Keratinocyte (primary cell): Measurements from ENCODE around the gene KLF2. TPM values are rescaled to one million over a fixed set of nuclear protein-coding genes. Genes with fewer than 3 reads are reported as not detected.

Source experiments
- DNase-seq: peaks from one replicate; pipeline ENCODE4 v3.0.0-alpha.2; 2011; ENCODE audit warnings: low read depth, missing footprints, low spot score
- FAIRE-seq: peaks from 2 replicates; lab custom pipeline; 2011; peaks lifted over from hg19 to GRCh38; lab: Jason Lieb, UNC
- H2AFZ ChIP-seq: 2 replicates; pipeline ENCODE4 v1.6.0; 2012; ENCODE audit warnings: low read length, control low read depth, inconsistent platforms; ENCODE audit not compliant: control insufficient read depth
- H3K27ac ChIP-seq: 2 replicates; pipeline ENCODE4 v1.5.1; 2011; ENCODE audit warnings: low read length; ENCODE audit not compliant: control insufficient read depth, insufficient read depth
- H3K27me3 ChIP-seq: 3 replicates; pipeline ENCODE4 v1.6.0; 2011; ENCODE audit warnings: low read length; ENCODE audit not compliant: control insufficient read depth, insufficient read depth; ENCODE audit errors: extremely low read depth
- H3K36me3 ChIP-seq, 2 experiments: 2 replicates in 1 of 2; 3 replicates in 1 of 2; pipeline ENCODE4 v1.5.1; 2011; ENCODE audit warnings: low read length in 2 of 2, mild to moderate bottlenecking in 1 of 2; ENCODE audit not compliant: control insufficient read depth in 2 of 2, insufficient read depth in 2 of 2; ENCODE audit errors: extremely low read depth in 1 of 2
- H3K4me1 ChIP-seq: 3 replicates; pipeline ENCODE4 v1.5.1; 2011; ENCODE audit warnings: low read length; ENCODE audit not compliant: control insufficient read depth, insufficient read depth; ENCODE audit errors: extremely low read depth
- H3K4me2 ChIP-seq: 3 replicates; pipeline ENCODE4 v1.6.0; 2011; ENCODE audit warnings: low read depth, low read length; ENCODE audit not compliant: control insufficient read depth, insufficient read depth; ENCODE audit errors: extremely low read depth
- H3K4me3 ChIP-seq, 3 experiments: fragments of 200-600 bp in 1 of 3; sonication (generic) in 1 of 3; 2 replicates in 2 of 3; 3 replicates in 1 of 3; pipeline ENCODE4 v1.5.1; 2011 to 2016; ENCODE audit warnings: low read length in 3 of 3, mild to moderate bottlenecking in 3 of 3, control low read depth in 2 of 3, inconsistent platforms in 1 of 3, low read depth in 1 of 3, mixed read lengths in 1 of 3, mixed run types in 1 of 3, moderate library complexity in 1 of 3; ENCODE audit not compliant: control insufficient read depth in 2 of 3, insufficient read depth in 2 of 3; ENCODE audit errors: extremely low read depth in 1 of 3
- H3K79me2 ChIP-seq: 2 replicates; pipeline ENCODE4 v1.6.0; 2012; ENCODE audit warnings: low read length; ENCODE audit not compliant: control insufficient read depth, insufficient read depth
- H3K9ac ChIP-seq: 3 replicates; pipeline ENCODE4 v1.6.0; 2011; ENCODE audit warnings: low read length; ENCODE audit not compliant: control insufficient read depth, insufficient read depth; ENCODE audit errors: extremely low read depth
- H3K9me1 ChIP-seq: 3 replicates; pipeline ENCODE4 v1.6.0; 2011; ENCODE audit warnings: low read length; ENCODE audit not compliant: control insufficient read depth, insufficient read depth; ENCODE audit errors: extremely low read depth
- H3K9me3 ChIP-seq: 2 replicates; pipeline ENCODE4 v1.5.1; 2012; ENCODE audit warnings: low read depth, low read length; ENCODE audit not compliant: control insufficient read depth
- H4K20me1 ChIP-seq: 3 replicates; pipeline ENCODE4 v1.6.0; 2011; ENCODE audit warnings: low read length; ENCODE audit not compliant: control insufficient read depth, insufficient read depth; ENCODE audit errors: extremely low read depth
- EZH2 ChIP-seq: IDR thresholded peaks from one replicate; pipeline ENCODE4 v1.6.1; 2012; ENCODE audit warnings: inconsistent platforms, mild to moderate bottlenecking, low read length, moderate library complexity
- dilution Hi-C: fragments of 300-500 bp; cut with MboI; formaldehyde crosslinking; loops from one replicate; pipeline ENCODE4 v1.7.0; 2020; ENCODE audit warnings: low sequenced_read_pairs; ENCODE audit not compliant: extremely low pct_ligation_motif_present
- polyA plus RNA-seq, 5 experiments: library from polyadenylated mRNA; depleted of rRNA in 3 of 5; stranded (reverse) in 3 of 5; stranded (forward) in 1 of 5; unstranded in 1 of 5; fragments of >200 nt; gene quantifications; 1 replicate in 1 of 5; 2 replicates in 3 of 5; 3 replicates in 1 of 5; pipeline versions ENCODE4 v1.2.1 to v1.2.3, GENCODE V29; 2011 to 2012; ENCODE audit warnings: missing spikeins in 2 of 5, low read depth in 1 of 5, low replicate concordance in 1 of 5
- TF ChIP-seq, protein P1 (sequence below), 3 experiments: IDR thresholded peaks in 1 of 3; conservative IDR thresholded peaks in 1 of 3; optimal IDR thresholded peaks in 1 of 3; 2 replicates in 2 of 3; 3 replicates in 1 of 3; pipeline versions ENCODE3 to v1.5.1; 2011; ENCODE audit warnings: low read length in 3 of 3, mild to moderate bottlenecking in 3 of 3, moderate library complexity in 2 of 3, control low read depth in 1 of 3, inconsistent platforms in 1 of 3; ENCODE audit not compliant: insufficient read depth in 2 of 3; ENCODE audit errors: extremely low read depth in 1 of 3

KLF2 gene
- polyA plus RNA-seq, 1 donor (not counting 4 experiments of a cell fraction or from before 2014, with no cell fraction given): not detected

DNA sequence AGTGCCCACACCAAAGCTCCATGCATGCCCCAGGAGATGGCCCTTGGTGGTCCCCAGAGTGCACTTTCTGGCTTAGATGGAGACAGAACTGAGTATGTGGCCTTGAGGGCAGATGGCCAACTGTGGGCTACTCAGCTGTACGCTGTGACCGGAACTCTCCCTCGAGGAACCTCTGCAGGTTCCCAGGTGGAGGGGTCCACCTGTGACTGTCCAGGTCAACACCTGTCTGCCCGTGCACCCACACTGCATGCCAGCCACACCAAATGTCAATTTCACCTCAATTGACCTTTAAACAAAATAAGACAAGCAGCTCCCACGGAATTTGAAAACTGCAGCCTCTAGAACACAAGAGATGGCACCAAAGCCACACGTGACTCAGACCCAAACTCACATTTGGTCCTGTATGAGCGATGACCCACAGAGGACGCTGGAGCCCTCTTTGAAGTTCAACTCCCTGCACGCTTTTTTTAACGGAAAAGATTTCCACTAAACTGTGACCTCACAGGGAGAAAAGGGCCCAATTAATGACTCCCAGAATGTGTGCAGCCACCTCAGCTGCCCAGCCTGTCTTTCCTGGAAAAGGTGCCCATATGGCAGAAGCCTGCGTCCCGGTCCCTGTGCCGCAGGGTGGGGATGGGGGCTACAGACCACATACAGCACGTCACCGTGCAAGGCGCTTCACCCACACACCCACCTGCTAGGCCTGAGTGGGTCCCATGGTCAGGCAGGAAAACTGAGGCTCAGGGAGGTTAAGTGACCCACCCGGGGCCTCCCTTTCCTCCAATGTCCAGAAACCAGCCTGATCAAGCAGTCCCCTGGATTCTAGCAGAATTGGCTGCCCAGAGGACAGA, 47.7 kb downstream of the KLF2 start:
- DNase-seq (no peak), FAIRE-seq (no peak)
- Histone ChIP-seq H3K4me1 (no peaks in the 10 kb centered on the region), H3K36me3 (peaks cover 3 to 27% of the 10 kb centered on the region in 2 experiments), H4K20me1 (no peaks in the 10 kb centered on the region), H2AFZ (no peak overlapping the region), H3K4me3 (no peak overlapping the region), H3K79me2 (no peaks in the 10 kb centered on the region), H3K9me3 (no peaks in the 10 kb centered on the region), H3K9ac (no peak overlapping the region), H3K27ac (no peak overlapping the region), H3K27me3 (no peaks in the 10 kb centered on the region), H3K4me2 (no peak overlapping the region), H3K9me1 (no peaks in the 10 kb centered on the region)
- TF ChIP-seq, protein P1, sequence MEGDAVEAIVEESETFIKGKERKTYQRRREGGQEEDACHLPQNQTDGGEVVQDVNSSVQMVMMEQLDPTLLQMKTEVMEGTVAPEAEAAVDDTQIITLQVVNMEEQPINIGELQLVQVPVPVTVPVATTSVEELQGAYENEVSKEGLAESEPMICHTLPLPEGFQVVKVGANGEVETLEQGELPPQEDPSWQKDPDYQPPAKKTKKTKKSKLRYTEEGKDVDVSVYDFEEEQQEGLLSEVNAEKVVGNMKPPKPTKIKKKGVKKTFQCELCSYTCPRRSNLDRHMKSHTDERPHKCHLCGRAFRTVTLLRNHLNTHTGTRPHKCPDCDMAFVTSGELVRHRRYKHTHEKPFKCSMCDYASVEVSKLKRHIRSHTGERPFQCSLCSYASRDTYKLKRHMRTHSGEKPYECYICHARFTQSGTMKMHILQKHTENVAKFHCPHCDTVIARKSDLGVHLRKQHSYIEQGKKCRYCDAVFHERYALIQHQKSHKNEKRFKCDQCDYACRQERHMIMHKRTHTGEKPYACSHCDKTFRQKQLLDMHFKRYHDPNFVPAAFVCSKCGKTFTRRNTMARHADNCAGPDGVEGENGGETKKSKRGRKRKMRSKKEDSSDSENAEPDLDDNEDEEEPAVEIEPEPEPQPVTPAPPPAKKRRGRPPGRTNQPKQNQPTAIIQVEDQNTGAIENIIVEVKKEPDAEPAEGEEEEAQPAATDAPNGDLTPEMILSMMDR (optimal IDR thresholded peaks at IDR 0.05 in 1 of 3, IDR thresholded peaks at IDR 0.05 in 1 of 3, conservative IDR thresholded peaks at IDR 0.05 in 1 of 3; ENCODE audit: extremely low read depth in 1 of 3, insufficient read depth in 2 of 3, low read length in 3 of 3): no peak
- TF ChIP-seq EZH2: no peak
- dilution Hi-C loops: loop anchor here (25.0 kb wide), 1 partner anchor 160 kb away; no protein-coding TSS in a partner anchor

GRCh38 chr19:16373079-16373478, 48.5 kb downstream of the KLF2 start:
- dilution Hi-C loops: loop anchor here (25.0 kb wide), 1 partner anchor 161 kb away; no protein-coding TSS in a partner anchor
- no peak overlapping the region for H3K4me3 ChIP-seq
- no peaks in the 10 kb centered on the region for H3K79me2 ChIP-seq
- H3K36me3 ChIP-seq: peaks cover 3 to 29% of the 10 kb centered on the region in 2 experiments
- no peak overlapping the region for H3K4me2 ChIP-seq
- H2AFZ ChIP-seq: no peak overlapping the region
- H3K9me3 ChIP-seq: no peaks in the 10 kb centered on the region
- no peak for DNase-seq
- no peak for TF ChIP-seq EZH2
- TF ChIP-seq, protein P1 (optimal IDR thresholded peaks at IDR 0.05 in 1 of 3, IDR thresholded peaks at IDR 0.05 in 1 of 3, conservative IDR thresholded peaks at IDR 0.05 in 1 of 3; ENCODE audit: extremely low read depth in 1 of 3, insufficient read depth in 2 of 3, low read length in 3 of 3): no peak
- H3K4me1 ChIP-seq: no peaks in the 10 kb centered on the region
- no peak overlapping the region for H3K9ac ChIP-seq
- FAIRE-seq: no peak
- H3K27me3 ChIP-seq: no peaks in the 10 kb centered on the region
- H3K9me1 ChIP-seq: no peaks in the 10 kb centered on the region
- no peak overlapping the region for H3K27ac ChIP-seq
- no peaks in the 10 kb centered on the region for H4K20me1 ChIP-seq
